H7 (cell line): Measurements from ENCODE around the gene FGD4. TPM values are rescaled to one million over a fixed set of nuclear protein-coding genes. Genes with fewer than 3 reads are reported as not detected.

Source experiments
- DNase-seq: peaks from one replicate; pipeline ENCODE4 v3.0.0; 2012
- H3K27me3 ChIP-seq: 2 replicates; pipeline ENCODE4 v1.6.0; 2011; ENCODE audit warnings: mild to moderate bottlenecking, low read length; ENCODE audit not compliant: control insufficient read depth, insufficient read depth
- H3K36me3 ChIP-seq: replicated peaks from 2 replicates; pipeline ENCODE4 v1.5.1; 2011; ENCODE audit warnings: low read length; ENCODE audit not compliant: control insufficient read depth, insufficient read depth
- H3K4me3 ChIP-seq: 2 replicates; pipeline ENCODE4 v1.5.1; 2011; ENCODE audit warnings: low read depth, mild to moderate bottlenecking, control low read depth, low read length, moderate library complexity; ENCODE audit not compliant: insufficient read depth
- total RNA-seq: library from RNA; depleted of rRNA; stranded (reverse); fragments of >200 nt; shearing (Covaris generic); gene quantifications from 2 replicates; pipeline ENCODE4 v1.2.3, GENCODE V29; 2014; rRNA removed

FGD4 gene
- 24.0 and 36.5 TPM in 2 replicates for total RNA-seq

DNA sequence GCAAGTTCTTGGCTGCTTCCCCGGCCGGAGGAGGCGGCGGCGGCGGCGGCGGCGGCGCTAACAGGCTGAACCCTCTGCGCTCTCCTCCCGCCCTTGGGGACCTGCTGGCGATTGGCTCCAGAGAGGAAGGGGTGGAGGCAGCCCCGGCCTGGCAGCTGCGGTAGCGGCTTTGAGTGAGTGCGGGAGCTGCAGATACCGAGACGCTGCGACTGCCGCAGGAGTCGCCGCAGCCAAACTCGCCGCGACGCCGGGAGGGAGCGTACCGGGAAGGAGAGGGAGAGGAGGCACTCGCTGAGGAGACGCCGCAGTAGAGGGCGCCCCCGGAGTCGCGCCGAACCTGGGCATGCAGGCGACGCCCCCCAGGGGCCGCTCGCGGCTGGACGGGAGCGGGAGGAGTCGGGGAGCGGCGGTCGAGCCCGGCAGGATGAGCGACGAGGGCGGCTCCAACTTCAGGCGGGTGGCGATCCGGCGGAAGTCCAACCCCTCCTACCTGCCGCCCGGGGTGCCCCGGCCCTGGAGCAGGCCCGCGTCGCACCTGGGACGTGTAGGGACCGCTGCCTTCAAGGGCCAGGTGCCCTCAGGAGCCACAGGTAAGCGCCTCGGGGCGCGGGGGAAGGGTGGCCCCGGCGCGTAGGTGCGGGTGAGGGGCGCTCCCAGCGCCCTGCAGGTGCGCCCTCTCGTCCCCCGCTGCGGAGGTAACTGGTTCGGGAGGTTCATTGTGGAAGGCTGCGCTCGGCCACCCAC is at the start of gene FGD4:
TSS of gene FGD4 (plus strand) at position 189 of the 744 bp plus-strand sequence.
- Histone ChIP-seq H3K36me3 (no peaks in the 10 kb centered on the region; the same call in none of the 2 replicates), H3K27me3 (no peaks in the 10 kb centered on the region), H3K4me3 (peak within 1 kb of the TSS; percentile 99)
- DNase-seq, result peak; percentile 93

DNA sequence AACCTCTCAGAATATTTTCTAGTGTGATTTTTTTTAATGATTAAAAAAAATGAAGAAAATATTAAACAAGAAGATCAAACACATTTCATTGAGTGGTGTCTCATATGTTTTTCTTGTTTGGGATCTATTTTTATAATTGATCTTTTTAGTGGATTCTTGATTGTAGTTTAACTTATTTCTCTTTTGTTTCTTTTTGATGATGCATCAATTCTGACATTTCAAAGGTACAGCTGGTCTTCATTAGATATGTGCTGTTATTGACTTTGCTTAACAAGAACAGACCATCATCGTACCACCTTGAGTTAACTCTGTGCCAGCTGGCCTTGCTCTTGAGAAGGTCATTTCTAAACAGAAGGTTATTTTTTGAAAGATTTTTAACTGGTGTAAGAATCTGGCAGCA is 45.8 kb upstream of the FGD4 start:
- Histone ChIP-seq H3K4me3 (no peak overlapping the region), H3K36me3 (0 out of 2 replicates have a peak, but pooled peaks cover 1% of the 10 kb centered on the region), H3K27me3 (no peaks in the 10 kb centered on the region)
- DNase-seq, result no peak

DNA sequence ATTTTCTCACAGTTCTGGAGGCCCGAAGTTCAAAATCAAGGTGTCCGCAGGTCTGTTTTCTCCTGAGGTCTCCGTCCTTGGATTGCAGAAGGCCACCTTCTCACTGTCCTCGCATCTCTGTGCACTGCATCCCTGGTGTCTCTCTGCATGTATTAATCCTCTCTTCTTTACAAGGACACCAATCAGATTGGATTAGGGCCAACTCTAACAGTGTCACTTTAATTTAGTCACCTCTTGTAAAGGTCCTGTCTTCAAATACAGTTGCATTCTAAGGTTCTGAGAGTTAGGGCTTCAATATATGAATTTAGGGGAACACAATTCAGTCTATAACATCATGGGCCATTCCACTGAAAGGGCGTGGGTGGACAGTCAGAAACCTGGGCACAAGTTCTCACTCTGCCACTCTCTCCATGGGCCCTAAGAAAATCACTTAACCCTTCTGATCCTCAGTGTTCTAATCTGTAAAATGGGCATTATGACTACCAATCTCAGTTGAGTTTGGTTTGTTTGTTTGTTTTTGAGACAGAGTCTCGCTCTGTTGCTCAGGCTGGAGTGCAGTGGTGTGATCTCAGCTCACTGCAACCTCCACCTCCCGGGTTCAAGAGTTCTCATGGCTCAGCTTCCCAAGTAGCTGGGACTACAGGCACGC is 41.6 kb upstream of the FGD4 start:
- H3K4me3 ChIP-seq, result no peak overlapping the region
- no peaks in the 10 kb centered on the region for H3K36me3 ChIP-seq
- no peak for DNase-seq
- H3K27me3 ChIP-seq, result no peaks in the 10 kb centered on the region

DNA sequence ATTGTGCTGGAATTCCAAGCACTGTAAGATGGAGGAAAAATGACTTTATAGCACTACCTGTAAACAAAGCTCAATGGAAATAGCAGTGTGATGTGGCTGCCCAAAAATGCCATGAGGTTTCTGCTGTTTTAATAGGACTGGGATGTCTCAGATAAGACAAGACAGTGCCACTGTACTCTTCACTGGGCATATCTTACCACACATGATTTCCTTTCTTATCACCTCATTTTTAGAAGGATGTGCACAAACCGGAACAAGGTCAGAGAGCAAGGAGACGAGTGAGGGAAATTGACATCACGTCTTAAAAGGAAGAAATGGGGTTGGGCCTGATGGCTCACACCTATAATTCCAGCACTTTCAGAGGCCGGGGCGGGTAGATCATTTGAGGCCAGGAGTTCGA is 38.4 kb upstream of the FGD4 start:
- H3K27me3 ChIP-seq, result no peaks in the 10 kb centered on the region
- H3K36me3 ChIP-seq, result no peaks in the 10 kb centered on the region
- no peak overlapping the region for H3K4me3 ChIP-seq
- no peak for DNase-seq

DNA sequence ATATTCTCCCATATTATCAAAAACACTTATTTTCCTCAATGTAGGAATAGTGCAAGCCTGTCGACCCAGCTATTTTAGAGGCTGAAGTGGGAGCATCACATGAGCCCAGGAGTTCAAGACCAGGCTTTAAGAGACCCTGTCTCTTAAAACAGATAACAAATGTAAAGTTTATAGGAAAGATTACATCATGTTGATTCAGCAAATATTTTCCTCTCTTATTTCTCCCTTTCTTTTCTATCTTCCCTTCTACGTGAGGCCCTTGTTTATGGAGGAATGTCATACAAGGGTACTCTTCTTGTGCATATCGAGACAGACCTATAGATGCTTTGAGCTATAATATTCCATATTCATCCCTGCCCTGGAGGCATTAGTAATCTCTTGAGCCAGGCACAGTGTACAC is 36.5 kb upstream of the FGD4 start:
- no peak for DNase-seq
- no peak overlapping the region for H3K4me3 ChIP-seq
- no peaks in the 10 kb centered on the region for H3K27me3 ChIP-seq
- H3K36me3 ChIP-seq, result no peaks in the 10 kb centered on the region

DNA sequence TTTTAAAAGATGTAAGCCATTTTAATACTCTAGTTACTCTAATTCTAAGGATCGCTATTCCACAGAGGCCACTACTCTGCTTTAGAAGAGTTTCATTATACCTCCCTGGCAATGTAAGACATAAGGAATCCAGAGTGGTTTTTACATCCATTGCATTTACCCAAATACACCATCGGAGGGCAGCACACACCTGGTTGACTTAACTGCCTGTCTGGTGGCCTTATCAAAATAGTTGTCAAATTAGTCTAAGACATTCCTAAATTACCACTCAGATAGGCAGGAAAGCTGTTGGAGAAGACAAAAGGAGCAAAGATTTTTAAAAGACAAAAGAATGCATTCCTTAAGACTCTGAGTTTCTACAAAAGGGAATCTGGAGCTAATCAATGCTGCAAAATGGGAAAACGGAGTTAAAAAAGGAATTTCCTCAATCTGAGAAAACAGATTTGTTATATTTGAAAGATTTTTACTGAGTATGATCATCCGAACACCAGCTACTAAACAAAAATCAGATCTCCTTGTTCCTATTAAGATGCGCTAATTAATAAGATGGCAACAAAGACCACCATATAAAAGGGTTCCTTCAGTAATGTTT is 33.8 kb upstream of the FGD4 start:
- no peaks in the 10 kb centered on the region for H3K27me3 ChIP-seq
- peaks cover 3% of the 10 kb centered on the region; the same call in 1 of the 2 replicates for H3K36me3 ChIP-seq
- H3K4me3 ChIP-seq, result no peak overlapping the region
- DNase-seq, result peak; percentile 49

DNA sequence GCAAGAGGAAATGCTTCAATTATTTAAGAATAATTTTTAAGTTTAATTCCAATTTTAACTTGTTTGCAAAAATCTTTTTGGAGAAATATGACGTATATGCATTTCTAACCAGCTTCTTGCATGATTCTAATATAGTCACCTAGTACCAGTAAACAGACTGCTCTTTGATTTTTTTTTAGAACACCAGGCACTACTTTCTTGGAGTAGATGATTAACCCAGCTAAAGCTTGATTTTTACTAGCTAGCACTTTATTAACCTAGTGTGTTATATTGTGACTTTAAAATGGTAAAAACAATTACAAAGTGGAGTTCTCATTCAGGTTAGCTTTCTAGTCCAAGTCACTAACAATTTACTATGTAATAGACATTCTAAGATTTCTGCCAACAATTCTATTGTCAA is 32.6 kb upstream of the FGD4 start:
- no peak for DNase-seq
- H3K36me3 ChIP-seq, result peaks cover 3% of the 10 kb centered on the region; the same call in 1 of the 2 replicates
- H3K4me3 ChIP-seq, result no peak overlapping the region
- H3K27me3 ChIP-seq, result no peaks in the 10 kb centered on the region

DNA sequence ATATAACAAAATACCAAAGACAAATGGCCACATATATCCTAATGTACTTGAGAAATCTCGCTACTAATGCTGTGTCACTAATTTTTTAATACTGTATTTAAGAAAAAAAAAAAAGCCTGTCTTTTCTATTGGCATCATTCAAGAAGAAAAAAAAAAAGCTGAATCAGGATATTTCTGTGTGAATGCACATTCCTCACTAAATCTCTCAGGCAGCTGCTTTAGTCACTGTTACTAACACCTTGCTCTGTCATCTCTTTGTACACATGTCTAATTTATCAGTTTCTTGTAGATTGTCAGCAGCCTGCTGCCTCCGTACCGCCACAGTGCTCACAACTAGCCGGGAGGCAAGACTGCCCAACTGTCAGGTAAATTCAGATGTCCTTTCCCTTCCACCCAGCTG is 32.0 kb upstream of the FGD4 start:
- no peak for DNase-seq
- Histone ChIP-seq H3K27me3 (no peaks in the 10 kb centered on the region), H3K4me3 (no peak overlapping the region), H3K36me3 (peaks cover 3% of the 10 kb centered on the region; the same call in 1 of the 2 replicates)

DNA sequence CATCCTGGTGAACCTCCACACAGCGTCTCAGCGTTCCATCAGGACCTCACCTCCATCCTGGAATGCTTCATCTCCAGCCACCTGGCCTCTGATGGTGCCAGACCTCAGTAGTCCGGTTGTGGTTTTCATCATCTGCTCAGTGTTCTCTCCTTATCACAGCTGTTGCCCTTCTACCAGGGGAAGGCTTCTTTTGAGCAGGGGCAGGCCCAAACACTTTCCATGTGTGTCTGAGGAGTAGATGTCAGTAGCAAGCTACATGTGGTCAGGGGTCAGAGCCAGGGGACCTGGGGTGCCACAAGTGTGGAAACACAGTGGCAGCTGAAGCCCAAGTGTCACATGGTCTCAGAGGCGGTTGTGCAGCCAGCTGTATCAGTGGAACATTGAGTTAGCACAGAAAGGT is 30.2 kb upstream of the FGD4 start:
- no peaks in the 10 kb centered on the region for H3K27me3 ChIP-seq
- H3K4me3 ChIP-seq, result no peak overlapping the region
- DNase-seq, result no peak
- peaks cover 3% of the 10 kb centered on the region; the same call in 1 of the 2 replicates for H3K36me3 ChIP-seq

DNA sequence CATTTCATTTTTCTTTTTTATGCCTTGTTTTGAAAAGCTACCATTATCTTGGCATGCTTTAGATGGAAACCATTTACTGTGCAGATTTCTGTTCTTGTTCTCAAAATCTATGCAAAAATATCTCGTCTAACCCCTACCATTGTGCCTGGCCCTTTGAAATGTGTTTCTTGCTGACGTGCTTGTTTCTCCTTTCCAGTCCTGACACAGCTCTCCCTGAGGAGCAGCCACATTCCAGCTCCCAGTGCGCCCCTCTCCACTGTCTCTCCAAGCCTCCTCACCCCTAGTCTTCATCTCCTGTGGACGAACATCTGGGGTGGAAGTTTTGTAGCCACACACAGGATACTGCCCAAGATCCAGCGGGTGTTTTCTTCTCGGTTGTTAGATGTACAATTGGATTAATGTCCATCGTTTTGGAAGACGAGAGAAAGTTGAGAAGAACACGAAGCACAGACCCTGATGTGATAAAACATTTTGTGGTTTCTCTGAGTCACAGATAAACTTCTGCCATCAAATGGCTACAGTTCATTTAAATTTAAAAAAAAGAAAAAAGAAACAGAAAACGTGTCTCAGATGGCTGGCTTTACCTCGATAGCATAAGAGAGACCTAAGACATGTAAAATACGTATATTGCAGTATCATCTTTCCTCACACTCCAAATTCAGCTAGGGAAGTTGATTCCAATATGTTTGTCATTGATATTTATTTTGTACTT is 21.9 kb upstream of the FGD4 start:
- H3K4me3 ChIP-seq, result no peak overlapping the region
- H3K27me3 ChIP-seq, result no peaks in the 10 kb centered on the region
- H3K36me3 ChIP-seq, result no peaks in the 10 kb centered on the region
- no peak for DNase-seq

DNA sequence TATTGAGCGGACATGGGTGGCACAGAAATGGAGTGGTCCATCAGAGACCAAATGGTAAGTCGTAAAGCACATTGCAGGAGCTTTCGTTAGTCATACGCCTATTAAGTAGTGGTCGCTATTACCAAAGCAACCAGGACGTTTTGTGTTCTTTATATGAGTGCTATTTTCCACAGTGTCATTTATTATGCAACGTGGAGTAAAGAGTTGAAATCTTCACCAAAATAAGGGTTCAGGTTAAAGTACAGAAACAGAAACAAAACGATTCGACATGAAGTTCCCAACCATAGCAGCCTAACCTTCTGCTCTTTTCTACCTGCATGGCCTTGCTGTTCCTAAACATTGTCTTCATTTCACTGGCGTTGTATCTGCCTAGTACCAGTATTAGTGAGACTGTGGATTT is 20.1 kb upstream of the FGD4 start:
- Histone ChIP-seq H3K36me3 (no peaks in the 10 kb centered on the region), H3K27me3 (no peaks in the 10 kb centered on the region)
- no peak for DNase-seq

DNA sequence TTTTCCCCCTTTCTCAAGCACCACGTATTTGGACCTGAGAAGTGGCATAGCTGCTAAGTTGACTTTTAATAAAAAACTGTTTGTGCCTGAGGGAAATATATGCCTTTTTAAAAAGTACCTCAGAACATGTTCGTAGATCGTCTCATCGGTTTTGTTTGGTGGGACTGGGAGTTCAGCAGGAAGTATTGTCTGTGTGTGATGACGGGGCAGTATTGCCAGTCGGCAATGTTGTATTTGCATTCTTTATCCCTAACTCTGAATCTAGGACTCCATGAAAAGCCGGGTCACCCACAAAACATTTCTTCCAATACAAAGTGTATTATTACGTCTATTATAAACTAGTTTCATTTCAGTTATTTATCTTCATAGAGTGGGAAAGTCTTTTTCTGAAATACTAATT is 19.7 kb upstream of the FGD4 start:
- no peak for DNase-seq
- Histone ChIP-seq H3K27me3 (no peaks in the 10 kb centered on the region), H3K36me3 (no peaks in the 10 kb centered on the region), H3K4me3 (no peak overlapping the region)

More for the DNA sequence above, 20.1 kb upstream of the FGD4 start:
- no peak overlapping the region for H3K4me3 ChIP-seq

DNA sequence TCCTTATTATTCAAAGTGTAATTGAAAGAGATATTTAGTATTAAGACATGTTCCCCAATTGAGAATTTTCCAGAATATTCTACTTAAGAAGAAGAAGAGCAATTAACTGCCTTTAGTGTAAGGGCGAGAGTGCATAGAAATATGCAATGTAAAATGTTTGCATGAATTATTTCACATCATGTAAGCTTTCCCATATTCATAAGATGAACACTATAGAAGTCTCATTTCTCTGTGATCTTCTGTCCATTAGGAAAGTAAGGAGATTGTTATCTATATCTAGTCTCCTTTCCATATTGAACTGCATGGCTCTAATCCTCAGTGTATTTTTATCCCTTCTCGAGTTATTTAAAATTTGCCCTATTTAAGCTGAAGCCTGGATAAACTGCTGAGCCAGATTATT is 17.1 kb upstream of the FGD4 start:
- no peak for DNase-seq
- H3K4me3 ChIP-seq, result no peak overlapping the region
- no peaks in the 10 kb centered on the region for H3K36me3 ChIP-seq
- no peaks in the 10 kb centered on the region for H3K27me3 ChIP-seq

DNA sequence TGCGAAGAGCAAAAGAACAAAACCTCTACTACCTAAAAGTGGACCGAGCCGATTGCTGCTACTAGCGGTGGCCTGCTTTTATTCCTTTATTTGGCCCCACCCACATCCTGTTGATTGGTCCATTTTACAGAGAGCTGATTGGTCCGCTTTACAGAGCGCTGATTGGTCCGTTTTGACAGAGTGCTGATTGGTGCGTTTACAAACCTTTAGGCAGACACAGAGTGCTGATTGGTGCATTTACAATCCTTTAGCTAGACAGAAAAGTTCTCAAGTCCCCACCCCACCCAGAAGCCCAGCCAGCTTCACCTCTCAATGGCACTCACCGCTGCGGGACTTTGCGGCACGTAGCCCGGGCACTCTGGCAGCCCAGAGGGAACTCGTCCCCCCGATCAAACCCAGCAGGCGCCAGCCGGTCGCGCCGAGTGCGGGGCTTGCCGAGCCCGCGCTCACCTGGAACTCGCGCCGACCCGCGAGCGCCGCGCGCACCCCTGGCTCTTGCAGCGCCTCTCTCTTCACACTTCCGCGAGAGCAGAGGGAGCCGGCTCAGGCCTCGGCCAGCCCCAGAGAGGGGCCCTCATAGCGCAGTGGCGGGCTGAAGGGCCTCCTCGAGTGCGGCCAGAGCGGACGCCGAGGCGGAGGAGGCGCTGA is 8.7 kb upstream of the FGD4 start:
- Histone ChIP-seq H3K36me3 (no peaks in the 10 kb centered on the region), H3K4me3 (peak overlapping the region; percentile 14; the same call in 1 of the 2 replicates), H3K27me3 (no peaks in the 10 kb centered on the region)
- DNase-seq, result no peak
